SK-MEL-5 (cell line): Measurements from ENCODE around the gene SP5. TPM values are rescaled to one million over a fixed set of nuclear protein-coding genes. Genes with fewer than 3 reads are reported as not detected.

Experiments
- DNase-seq: peaks from one replicate; pipeline ENCODE4 v3.0.0-alpha.2; 2016; ENCODE audit warnings: low read depth, low spot score
- in situ Hi-C: cut with HindIII; loops from 2 replicates; pipeline ENCODE4 v1.10.0; 2016; ENCODE audit warnings: low sequenced_read_pairs, high pct_unique_total_duplicates, low pct_unique_long_range_greater_than_20kb
- total RNA-seq: library from RNA; depleted of rRNA; stranded (reverse); fragments of >200 nt; shearing (Covaris generic); gene quantifications from 2 replicates; pipeline ENCODE4 v1.2.3, GENCODE V29; 2014

SP5 gene
- total RNA-seq, 1 experiment from 2014 or later: 0.48 TPM

DNA sequence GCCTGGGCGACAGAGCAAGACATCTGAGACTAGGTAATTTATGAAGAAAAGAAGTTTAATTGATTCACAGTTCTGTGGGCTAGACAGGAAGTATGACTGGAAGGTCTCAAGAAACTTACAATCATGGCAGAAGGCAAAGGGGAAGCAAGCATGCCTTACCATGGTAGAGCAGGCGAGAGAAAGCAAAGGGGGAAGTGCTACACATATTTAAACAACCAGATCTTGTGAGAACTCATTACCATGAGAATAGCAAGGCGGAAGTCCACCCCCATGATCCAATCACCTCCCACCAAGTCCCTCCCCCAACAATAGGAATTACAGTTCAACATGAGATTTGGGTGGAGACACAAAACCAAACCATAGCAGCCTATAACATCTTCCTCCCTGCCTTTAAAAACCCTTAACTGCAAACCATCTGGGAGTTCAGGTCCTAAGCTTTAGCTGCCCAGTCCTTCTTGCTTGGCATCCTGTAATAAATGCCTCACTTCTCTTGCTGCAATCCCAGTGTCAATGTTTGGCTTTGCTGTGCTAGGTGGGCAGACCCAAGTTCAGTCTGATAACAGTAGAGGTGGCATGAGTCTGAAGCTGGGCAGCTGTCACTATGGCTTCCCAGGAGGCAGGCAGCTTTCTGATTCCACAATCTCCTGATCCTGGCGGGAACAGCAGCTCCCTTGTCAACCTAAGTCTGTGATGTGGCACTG is 11.2 kb upstream of the SP5 start:
- in situ Hi-C loops: no loop called here
- no peak for DNase-seq

DNA sequence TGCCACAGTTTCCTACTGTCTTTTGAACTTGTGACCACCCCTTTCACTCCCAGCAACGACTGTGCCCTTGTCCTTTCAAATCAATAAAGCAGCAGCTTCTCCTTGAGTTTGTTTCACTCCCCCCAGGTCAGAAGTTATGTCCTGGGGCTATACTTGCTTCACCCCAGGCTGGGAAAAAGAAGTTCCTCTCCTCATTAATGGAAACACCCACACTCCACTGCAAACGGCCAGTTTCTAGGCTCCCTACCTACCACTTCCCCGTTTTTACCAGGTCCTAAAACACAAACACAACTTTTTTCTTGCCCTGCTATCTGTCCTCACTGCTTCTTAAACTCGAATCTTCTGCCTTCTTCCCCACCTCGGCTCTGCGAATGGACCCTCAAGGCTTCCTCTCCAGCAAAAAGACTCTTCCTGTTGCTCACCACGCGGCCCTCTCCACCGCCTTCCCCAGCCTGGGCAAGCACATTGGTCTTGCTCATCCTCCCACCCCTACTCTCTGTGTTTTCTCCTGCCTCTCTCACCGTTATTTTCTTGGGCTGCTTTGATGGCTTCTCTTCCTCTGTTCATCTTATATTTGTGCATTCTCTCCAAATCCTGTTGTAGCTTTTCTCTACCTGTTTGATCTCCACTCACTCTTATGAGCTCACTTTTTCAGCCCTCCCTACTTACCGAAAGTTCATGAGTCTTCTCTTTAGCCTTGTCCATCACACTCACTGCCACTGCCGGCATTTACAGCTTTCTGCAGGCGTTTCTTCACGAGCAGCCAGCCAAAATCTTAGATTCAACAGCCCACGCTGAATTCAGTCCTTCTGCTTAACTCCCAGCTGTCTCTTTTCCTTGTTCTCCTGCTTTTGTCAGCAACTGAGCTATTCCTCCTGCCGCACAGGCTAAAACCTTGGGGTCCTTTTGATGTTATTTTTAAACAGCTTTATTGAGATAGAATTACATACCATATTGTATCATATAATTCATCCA is 7.0 kb upstream of the SP5 start:
- no peak for DNase-seq
- in situ Hi-C loops: no loop called here

DNA sequence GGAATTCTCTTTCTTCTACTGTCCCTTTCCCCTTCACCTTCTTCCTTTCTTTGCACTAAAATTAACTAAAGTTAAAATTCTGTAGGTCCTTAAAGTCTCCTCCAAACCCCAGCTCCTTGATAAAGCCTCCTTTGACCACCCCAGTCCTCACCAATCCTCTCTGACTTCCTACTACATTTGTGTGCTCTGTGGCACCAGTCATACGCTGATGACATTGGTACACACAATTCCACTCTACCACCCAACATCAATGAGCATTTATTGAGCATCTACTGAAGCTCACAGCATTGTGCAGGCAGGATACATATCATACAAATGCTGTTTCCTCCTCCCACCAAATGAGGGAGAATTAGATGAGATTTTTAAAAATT is 4.5 kb upstream of the SP5 start:
- no peak for DNase-seq
- in situ Hi-C loops: no loop called here

DNA sequence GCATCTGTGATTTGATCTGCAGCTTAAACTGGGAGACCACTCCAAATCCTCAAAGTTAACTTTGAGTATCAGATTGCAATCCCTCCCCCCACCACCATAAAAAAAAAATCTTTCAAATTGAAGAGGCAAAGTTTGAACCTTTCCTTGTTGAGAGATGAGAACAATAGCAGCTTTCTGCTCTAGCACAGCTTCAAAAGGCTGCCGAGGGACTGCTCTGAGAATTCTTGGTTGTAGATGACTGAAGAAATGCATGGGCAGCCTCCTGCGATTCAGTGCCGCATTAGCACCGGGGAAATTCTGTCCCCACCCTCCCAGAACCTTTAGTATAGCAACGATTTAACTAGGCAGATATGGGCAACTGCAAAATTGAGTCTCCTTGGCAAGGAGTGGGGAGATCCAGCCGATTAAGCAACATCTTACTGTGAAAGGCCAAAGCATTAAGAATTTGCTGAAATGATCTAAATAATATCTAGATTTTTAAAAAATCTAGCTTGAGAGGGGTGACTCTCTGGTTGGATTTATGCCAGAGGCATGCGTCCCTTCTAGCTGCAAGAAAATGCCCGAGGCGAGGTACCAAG is 3.9 kb upstream of the SP5 start:
- in situ Hi-C loops: no loop called here

DNA sequence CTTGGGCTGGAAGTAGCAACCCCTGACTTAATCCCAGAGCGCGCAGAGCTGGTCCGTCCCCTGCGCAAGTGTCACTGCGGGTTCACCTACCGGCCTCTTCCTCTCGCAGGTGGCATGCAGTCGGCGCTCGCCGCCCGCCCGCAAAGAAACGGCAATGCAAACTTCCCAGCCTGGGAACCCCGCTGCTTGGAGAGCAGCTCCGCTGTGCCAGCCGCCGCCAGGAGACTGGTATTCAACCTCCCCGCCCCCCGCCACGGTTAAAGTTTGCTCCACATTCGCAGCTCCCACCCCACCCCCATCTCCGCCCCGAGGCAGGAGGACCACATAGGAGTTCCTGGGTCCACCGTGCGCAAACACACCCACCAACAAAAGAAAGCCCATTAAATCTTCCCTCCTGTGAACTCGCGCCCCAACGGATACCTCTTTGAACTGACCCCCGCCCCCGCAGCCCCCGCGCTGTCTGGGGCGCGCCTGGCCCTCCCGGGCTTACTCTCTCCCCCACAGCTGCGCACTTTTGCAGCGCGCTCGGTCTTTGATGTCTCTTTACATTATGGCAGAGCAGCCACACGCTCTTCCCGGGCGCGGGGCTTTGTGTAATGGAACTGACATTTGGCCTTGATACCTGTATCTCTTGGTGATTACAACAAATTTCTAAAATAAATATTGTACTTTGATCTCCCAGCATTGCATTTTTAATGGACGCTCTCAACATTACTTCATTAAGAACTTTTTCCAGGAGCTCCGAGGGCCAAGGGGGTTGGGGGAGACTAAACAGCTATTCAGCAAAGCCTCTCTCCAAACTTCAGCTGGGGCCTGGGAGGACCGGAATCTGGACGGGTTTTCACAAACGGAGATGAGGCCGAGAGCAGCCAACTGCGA is 3.1 kb upstream of the SP5 start:
- in situ Hi-C loops: no loop called here
- no peak for DNase-seq

More for the DNA sequence above, 3.9 kb upstream of the SP5 start:
- DNase-seq: no peak

DNA sequence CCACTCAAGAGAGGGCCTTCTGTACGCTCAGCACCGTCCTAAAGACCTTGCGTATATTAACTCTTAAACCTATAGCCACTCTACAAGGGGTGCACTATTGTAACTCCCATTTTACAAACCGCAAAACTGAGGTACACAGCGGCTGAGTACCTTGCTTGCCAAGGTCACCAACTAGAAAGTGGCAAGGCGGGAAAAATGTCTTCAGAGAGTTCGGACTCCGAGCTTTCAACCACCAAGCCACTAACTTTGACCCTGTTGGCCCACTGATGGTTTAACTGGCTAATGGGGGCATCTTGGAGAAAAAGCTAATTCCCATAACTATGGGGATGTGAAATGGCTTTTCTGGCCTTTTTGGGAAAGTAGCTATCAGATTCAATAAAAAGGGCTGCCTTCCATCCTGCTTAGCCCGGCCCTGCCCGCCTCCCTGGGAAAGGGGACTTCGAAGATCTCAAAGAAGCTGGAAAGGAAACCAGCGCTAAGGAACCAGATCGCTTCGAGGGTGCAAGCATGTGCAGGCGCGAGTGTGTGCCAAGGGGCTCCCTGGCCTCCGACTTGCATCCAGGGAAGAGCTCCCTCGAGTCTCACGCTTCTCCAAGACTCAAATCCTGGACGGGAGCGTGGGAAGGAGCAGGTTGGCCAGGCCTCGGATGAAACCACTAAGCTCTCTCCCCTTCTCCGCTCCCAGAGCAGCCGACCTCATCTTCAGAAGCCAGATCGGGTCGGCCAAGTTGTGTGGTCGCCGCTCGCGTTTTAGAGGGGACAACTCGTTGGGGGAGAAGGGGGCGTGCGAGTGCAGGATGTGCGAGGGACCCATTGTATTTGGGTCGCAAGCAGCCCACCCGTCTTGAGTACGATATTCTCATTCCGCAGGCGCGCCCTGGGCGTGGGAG is 2.2 kb upstream of the SP5 start:
- DNase-seq: no peak
- in situ Hi-C loops: no loop called here

DNA sequence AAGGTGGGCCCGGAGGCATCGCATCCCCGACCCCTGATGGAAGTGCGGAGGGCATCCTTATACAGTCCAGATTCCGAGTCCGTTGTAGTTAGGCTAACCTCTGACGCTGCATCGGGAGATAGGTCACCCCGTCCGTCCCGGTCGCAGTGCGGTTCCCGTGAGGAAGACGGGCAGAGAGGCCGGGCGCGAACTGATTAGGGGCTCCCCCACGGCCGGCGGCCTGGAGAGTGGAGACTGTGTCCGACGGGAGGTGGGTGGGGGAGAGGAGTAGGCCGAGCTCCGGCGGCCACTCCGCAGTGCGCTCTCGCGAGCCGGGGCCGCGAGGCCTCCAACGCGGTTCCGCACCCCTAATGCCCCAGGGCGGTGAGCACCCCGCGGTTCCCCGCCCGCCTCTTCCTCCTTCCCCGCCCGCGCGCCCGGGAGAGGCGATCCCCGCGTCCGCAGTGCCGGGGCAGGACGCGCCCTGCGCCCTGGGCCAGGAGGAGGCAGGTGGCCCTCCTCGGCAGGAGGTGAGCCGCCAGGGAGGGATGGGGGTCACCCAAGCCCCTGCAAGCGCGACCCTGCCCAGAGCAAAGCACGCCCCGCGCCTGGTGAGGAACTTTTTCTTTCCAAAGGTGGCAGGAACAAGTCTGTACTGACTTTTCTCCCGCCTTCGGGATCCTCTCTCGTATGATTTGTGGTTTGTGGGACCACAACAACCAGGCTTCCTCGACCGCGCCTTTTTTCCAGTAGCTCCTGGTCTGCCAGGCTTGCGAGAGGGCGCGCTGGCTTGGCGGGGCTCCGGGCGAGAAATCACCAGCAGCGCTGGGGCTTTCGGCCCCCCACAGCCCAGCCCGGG is 1.4 kb upstream of the SP5 start:
- no peak for DNase-seq

DNA sequence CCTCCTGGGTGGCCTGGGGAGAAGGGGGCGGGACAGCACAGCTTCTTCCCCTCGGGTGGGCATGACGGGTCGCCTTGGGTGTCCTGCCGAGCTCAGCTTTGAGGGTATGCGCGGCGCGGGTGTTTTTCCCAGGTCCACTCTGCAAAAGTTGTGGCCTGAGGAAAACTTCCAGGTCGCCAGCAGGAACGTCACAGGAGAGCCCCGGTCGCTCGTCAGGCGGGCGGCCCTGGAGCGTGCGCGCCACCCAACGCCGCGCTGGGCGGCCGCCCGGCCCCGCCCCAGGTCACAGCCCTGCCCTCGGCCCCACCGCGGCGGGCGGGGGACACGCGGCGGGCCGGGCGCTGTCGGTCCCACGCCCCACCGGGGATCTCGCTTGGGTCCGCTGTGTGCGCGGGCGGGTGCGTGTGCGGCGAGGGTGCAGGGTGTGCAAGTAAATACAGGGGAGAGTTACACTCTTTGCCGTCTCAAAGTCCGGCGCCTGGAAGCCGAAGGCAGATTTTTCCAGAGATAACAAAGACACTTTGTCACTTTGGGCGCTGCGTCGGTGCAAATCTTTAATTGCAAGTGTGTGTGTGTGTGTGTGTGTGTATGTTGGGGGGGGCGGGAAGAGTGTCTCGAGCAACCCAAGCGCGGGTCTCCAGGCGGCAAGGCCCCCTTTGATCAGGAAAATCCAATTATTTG is 616 bp upstream of the SP5 start:
- no peak for DNase-seq
- in situ Hi-C loops: no loop called here

More for the DNA sequence above, 1.4 kb upstream of the SP5 start:
- in situ Hi-C loops: no loop called here

DNA sequence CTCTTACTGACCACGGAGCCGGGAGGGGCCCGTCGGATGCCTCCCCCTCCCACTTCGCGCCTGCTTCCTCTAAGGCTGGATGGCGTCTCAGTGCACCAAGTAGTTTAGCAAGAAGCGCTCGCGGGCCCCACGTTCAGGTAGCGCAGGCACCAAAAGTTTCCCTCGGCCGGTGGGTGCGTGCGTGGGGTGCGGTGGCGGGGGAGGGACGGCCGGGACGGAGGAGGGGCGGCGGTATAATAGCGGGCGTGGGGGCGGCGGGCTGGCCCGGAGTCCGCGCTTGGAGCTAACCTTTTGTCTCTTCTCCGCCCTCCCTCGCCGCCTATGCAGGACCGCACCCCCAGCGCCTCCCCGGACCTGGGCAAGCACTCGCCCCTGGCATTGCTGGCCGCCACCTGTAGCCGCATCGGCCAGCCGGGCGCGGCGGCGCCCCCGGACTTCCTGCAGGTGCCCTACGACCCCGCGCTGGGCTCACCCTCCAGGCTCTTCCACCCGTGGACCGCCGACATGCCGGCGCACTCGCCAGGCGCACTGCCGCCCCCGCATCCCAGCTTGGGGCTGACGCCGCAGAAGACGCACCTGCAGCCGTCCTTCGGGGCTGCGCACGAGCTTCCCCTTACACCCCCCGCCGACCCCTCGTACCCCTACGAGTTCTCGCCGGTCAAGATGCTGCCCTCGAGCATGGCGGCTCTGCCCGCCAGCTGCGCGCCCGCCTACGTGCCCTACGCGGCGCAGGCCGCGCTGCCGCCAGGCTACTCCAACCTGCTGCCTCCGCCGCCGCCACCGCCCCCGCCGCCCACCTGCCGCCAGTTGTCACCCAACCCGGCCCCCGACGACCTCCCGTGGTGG is 1.0 kb downstream of the SP5 start:
- in situ Hi-C loops: no loop called here
- no peak for DNase-seq

DNA sequence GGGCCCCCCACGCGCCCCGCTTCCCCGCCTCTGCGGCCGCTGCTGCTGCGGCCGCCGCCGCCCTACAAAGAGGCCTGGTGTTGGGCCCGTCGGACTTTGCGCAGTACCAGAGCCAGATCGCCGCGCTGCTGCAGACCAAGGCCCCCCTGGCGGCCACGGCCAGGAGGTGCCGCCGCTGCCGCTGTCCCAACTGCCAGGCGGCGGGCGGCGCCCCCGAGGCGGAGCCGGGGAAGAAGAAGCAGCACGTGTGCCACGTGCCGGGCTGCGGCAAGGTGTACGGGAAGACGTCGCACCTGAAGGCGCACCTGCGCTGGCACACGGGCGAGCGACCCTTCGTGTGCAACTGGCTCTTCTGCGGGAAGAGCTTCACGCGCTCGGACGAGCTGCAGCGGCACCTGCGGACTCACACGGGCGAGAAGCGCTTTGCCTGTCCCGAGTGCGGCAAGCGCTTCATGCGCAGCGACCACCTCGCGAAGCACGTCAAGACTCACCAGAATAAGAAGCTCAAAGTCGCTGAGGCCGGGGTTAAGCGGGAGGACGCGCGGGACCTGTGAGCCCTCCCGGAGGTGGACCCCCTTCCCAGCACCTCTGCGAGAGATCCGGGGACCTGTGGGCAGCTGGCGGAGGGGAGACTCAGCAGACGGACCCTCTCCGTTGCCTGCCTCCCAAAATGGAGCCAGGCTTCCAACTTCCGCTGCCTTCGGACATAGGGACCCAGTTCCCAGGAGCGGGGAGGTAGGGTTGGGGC is 1.9 kb downstream of the SP5 start:
- in situ Hi-C loops: no loop called here
- DNase-seq: no peak

DNA sequence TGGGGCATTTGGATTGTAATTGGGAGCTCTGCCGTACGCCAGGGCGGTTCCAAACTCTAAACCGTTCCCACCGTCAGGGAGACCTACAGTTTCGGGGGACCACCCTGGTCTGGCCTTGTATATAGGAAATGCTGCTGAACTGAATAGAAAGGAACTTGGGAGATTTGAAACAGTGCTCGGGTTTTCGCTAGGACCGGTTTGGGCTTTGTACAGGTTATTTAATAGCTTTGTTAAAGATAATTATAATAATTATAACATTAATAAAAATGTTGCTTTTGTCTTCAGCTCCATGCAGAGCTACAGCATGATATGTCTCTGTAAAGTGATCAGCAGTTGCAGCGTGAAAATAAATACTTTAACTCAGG is 2.4 kb downstream of the SP5 start:
- in situ Hi-C loops: no loop called here
- DNase-seq: no peak

DNA sequence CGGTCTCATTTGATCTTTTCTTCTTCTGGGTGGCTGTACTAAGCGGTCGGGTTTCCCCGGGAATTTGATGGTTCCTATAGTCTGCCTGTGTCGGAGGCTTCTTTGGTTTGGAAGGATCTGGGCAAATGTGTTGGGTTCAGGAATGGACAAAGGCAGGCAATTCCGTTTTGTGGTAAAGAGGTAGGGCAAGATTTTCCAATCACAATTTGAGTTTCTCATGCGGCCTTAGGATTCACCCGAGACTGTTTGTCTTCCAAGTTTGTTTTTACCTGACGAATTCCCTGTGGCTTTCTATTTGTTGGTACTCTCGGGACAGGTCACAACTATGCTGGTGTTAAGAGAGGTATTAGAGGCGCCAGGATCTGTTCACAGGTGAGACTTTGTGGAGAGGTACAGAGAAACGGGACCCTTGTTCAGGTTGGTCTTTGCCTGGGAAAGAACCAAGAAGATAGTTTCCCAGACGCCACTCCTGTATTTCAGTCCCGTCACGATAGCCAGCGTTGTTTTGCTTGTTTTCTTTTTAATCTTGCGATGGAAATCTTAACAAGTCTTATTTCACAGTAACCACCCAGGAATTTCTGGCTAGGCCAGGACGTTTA is 3.0 kb downstream of the SP5 start:
- in situ Hi-C loops: no loop called here
- no peak for DNase-seq

DNA sequence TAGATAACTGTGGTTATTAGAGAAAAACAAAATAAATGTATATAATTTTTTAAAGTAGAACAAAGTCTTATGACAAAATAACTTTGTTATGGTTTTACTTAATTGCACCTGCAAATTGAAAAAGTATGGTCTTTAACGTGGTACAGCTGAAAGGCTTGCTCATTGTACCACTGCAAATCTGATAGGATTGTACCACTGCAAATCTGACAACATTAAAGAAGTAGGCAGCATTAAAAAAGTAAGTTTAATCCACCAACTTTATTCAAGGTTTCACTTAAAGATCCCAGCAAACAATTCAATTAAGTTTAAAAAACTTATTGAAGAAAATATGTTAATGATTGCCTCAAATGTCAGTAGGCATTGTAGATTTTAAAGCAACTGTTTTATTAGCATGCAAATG is 4.7 kb downstream of the SP5 start:
- in situ Hi-C loops: no loop called here
- no peak for DNase-seq

DNA sequence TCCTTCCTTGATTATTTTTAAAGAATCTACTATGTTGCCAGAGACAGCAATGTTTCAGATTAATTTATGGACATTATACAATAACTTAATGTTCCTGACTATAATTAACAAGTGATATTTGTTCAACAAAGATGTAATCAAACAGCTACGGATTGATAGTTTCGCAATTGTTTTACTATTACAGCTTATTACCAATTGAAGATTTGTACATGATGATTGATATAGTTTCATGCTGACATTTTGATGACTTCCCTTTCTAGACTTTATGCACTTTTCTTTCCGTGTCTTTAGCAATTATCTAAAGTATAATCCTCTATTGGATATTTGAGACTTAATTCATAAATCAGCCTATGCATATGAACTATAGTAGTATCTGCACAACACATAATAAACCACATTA is 6.5 kb downstream of the SP5 start:
- in situ Hi-C loops: no loop called here

More for the DNA sequence above, 6.5 kb downstream of the SP5 start:
- DNase-seq: no peak
